Activated CD8-positive, alpha-beta memory T cell treated with anti-CD3 and anti-CD28 coated beads, Interleukin-2, amount 50 U/mL, for 24 hours (primary cell): Measurements from ENCODE around the gene NOXO1.
"Not testable (repeated sequence)": the region's sequence is repeated elsewhere in the genome, so short reads cannot be mapped to it uniquely, and the experiment has no call there.

Source experiments
- DNase-seq: peaks from one replicate; pipeline ENCODE4 v3.0.0-alpha.2; 2020; ENCODE audit errors: extremely low read depth

NOXO1 gene

DNA sequence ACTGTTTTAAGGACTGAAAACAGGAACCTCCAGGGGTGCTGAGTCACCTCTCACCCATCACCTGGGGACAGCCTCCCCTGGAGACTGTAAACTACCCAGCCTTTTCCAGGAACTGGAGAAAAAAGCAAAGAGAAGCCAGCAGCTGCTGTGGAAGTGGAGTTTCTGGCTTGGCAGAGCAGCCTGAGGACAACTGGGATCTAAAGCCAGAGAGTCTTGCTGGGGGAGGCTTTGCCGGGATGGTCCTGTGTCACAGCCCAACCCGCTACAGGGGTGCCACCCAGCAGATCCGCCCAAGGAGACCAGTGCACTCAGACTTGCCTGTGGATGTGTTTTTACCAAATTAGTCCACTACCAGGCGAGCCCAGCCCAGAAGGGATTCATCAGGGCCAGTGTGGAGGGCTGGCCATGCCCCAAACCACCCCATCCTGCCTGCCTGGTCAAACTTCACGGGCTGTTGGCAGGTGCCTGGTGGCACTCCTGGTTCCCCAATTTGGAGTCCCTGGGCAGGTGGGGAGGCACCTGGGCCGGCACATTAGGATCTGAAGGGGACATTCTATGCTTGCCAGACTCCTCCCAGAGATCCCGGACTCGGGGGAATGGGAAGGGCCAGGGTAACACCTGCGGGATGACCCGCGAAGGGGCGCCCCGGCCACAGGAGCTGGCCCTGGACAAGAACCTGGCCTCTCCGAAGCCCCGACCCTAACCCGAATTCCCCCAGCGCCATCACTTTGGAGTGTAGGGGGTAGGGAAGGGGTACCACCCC, 39.0 kb downstream of the NOXO1 start:
- DNase-seq, result no peak

DNA sequence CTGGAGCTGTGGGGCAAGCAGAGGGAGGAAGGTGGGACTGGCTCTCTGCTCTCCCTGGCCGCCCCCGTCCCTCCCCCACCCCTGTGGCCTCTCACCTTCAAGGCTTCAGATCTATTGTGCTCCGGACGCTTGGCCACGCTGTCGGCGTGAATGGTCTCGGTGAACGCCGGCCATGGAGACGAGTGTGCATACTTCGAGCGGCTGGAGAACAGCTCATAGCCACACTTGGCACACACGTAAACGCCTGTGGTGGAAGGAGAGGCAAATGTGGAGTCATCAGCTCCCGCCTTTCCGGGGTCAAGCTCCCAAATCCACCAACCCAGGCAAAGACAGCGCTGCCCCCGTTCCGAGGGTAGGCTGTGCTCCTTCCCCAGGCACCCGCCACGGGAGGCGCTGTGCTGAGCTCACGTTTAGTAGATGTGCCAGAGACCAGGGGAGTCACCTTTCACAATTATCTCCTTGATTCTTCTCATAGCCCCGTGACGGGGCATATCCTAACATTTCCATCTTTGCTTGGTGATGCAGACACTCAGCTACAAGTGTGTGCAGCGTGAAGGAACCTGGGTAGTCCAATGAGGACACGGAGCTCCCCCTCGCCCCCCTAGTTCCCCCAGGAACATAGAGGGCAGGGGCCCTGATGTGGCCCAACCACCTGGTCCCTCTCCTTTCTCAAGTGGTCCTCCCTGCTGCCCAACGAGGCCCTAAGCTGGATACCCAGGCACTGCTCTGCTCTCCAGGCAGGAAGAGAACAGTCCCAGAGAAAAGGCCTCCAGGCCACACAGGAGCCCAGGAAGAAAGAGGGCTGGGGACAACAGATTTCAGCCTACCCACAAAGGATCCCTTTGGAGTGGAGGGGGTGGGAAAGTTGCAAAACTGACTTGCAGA, 39.9 kb downstream of the NOXO1 start:
- no peak for DNase-seq

DNA sequence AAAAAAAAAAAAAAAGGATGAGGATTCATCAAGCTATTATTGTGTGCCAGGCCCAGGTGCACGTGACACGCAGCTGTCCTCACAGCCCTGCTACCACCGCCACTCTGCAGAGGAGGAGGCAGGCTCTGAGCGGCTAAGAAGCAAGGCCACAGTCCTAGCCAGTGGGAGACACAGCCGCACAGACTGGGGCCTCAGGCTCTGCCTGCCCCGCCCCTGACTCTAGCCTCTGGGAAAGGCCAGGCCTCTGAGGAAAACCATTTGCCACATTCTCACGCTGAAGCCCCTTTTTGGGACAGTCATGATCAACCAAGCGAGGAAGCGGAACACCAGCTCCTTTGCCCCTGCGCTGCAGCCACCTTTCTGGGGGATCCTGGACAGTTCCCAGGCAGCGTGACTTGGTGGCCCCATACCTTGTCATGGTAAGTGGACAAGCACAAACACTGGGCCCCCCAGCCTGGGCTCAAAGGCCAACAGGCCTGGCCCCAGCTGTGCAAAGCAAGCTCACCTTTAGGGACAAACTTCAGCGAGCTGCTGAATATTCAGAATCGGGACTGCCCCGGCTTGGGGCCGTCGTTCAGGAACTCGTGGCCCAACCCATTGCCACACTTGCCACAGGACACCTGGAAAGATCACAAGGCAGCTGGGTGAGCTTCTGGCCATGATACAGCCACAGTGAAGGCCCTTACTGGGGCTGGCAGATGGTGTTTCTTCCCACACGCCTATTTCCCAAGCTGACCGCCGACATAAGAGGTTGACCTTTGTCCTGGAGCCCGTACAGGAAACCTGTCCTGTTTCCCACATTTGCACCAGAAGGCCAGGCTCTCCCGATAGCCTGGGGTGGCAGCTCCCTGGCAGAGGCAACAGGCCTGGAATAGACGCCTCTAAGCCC, 40.8 kb downstream of the NOXO1 start:
- no peak for DNase-seq

DNA sequence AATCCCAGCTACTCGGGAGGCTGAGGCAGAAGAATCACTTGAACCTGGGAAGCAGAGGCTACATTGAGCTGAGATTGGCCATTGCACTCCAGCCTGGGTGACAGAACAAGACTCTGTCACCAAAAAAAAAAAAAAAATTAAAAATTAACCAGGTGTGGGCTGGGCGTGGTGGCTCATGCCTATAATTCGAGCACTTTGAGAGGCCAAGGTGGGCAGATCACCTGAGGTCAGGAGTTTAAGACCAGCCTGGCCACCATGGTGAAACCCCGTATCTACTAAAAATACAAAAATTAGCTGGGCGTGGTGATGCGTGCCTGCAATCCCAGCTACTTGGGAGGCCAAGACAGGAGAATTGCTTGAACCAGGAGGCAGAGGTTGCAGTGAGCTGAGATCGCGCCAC, 41.4 kb downstream of the NOXO1 start:
- DNase-seq, result not testable (repeated sequence)

DNA sequence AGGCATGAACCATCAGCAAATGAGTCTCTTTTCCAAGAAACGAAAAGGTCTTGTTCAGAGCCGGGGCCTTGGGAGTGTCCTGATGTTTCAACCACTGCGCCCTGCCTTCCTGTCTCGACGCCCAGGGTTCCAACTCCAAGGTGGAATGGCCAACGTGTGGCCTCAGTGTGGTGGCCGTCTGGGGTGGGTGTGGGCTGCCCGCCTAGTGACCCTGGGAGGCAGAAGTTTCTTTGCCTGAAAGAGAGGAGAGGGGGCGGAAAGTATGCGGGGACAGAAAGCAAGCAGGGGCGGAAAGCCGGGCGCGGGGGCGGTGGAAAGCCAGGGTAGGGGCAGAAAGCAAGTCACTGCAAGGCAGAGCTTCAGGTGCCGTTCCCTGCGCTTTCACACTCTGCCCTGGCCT, 42.4 kb downstream of the NOXO1 start:
- DNase-seq, result no peak

DNA sequence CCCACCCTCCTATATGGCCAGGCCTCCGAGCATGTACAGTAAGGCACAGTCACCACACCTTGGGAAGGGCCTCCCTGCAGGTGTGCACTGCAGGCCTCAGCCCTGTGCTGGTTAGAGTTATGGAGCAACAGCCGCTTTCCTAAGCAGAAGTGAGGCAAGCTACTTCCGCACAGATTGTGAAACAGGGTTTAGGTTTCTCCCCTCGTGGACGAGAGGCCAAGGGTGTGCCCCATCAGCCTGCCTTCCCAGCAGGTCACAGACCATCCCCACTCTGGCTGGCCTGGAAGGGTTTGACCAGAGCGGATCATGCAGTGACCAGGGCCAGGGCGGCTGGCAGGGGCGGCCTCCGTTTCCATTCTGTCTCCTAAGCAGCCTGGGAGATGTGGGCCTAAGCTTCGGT, 43.0 kb downstream of the NOXO1 start:
- DNase-seq, result no peak

DNA sequence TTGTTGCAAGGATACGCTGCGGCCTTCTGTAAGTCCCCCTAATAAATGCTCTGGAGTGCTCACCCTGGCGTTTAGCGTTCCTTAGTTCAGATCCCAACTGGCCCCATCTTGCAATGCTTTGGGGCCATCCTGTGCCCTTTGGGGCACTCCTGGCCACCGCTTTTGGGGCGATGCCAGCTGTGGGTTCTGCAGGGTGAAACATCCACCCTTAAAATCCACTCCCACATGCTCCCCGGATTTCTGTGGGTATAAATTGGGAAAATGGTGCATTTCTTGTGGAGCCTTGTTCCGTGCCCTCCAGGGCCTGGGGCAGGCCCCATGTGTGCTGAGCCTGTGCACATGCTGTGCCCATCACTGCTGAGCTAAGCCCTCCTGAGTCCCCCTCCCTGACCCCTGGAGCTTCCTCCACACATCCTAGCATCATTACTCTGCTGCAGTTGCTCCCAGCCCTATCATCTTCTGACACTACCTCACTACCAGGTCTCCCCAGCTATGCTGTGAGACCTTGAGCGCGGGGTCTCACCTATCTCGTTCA, 44.3 kb downstream of the NOXO1 start:
- DNase-seq, result no peak

DNA sequence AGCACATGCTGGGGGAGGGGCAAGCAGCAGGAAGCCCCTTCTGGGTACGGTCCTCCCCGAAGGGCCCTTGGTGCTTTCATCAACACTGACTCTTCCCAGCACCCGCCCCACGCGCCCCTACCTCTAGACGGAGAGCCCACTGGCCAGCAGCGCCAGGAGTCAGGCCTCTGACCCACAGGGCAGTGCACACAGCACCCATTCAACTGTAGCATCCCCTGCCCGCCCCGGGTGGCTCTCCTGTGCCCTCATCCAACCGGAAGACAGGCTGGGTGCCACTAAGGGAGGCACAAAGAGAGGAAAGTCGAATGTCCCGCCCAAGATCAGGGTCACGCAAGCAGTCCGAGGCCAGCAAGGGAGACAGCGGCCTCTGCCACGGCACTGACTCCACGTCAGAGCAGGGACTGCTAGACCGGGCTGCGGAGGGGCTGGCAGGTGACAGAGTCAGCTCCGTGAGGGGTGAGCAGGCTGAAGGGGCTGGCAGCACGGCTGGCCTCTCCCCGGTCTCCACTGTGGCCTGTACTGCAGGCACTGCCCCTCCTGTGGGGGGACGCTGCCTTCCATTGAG, 48.1 kb downstream of the NOXO1 start:
- no peak for DNase-seq

DNA sequence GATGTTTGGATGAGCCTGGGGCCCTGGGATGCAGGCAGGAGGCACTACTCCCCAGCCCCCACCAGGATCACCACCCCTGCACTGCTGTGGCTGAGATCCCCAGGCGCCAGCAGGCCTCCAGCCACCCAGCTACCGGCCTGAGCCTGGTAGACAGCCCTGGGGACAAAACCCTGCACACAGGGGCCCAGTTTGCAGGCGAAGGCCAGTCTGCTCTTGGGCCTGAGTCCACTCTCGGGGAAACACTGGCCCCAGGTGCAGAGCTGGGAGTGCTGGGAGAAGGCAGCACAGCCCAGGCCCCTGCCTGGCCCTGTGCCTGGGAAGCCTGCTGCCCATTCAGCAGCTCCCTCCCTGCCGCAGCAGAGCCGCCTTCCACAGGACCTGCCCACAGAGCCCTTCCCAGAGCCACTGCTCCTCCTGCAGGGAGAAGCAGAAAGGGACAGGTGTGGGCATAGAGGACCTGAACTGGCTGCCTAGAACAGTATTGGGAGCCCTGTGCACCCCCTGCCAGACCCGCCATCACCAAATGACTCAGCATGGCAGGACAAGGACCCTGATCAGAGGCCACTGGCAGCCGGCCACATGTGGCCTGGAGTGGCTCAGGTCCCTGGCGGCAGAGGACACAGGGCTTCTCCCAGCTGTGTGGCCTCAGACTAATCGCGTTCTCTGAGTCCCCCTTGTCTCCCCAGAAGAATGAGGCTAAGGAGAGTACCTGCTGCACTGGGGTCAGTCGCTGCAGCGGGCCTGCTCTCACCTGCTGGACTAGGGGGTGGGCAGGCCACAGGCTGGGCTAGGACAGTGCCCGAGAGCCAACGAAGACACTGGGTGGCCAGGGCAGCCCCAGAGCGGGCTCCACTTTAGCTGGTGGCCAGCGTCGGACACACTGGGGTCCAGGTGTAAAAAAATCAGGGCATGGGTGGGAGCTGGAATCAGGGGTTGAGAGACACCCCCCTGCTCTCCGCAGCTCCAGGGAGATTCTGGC, 48.9 kb downstream of the NOXO1 start:
- no peak for DNase-seq

DNA sequence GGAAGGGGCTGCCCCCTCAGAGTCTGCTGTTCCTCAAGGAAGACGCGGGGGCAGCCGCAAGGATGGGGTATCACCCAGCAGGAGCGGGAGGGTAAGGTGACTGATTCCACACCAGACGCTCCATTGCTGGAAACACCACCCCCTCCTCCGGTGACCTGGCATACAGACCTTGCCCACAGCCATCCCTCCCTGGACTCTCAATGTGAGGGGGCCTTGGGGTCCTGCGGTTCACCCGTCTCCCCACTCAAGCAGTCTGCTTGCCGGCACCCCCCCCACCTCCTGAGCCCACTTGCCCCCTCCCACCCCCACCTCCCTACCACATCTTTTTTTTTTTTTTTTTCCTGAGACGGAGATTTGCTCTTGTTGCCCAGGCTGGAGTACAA, 50.9 kb downstream of the NOXO1 start:
- DNase-seq, result no peak

DNA sequence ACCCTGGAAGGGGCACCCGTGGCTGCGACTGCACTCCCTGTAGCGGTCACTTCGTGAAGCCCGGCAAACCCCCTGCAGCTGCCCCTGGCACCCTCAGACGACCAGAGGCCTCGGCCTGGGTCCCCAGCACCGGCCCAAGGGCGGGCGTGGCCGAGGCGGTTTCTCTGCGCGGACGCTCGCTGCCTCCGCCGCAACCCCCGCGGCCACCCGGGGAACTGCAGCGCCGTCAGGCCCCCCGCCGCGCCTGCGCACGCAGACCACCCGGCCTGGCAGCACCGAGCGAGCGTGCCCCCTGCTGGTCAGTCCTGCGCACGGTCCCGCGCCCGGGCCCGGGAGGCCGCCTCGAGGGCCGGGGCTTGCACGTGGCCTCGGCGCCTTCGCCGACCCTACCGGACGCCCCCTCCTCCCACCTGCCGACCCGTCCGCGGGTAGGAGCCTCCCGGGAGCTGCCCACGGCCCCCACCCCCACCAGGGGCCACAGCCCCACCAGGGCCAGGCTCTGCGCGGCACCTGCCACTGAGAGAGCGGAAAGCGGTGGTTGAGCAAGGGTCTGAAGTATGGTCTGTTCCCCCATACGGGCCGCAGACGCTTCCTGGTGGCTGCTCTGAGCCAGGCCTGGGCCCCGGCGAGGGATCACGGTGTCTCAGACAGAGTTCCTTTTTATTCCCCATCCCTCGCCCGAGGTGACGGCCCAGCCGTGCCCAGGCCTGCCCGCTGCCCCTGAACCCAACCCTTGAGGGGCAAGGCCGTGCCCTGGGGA, 51.5 kb downstream of the NOXO1 start:
- DNase-seq, result peak; percentile 68

DNA sequence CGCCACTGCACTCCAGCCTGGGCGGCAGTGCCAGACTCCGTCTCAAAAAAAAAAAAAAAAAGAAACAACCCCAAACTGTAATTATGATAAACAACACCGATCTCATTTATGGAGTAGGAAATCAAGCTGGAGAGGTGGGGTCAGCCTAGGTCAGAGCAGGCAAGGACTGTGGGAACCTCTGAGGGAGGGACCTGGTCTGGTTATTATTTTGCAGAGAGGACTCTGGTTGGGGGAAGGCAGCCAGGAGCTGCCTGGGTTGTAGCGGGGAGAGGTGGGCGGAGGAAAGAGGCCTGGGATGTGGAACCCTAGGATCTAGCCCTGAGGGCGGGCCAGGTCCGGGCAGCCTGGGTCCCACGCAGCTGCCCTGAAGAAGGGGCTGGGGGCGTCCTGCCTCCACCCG, 52.2 kb downstream of the NOXO1 start:
- DNase-seq, result no peak
